A549 (cell line): Measurements from ENCODE around the gene ALB. TPM values are rescaled to one million over a fixed set of nuclear protein-coding genes. Genes with fewer than 3 reads are reported as not detected.

Source experiments
- ATAC-seq, 2 experiments: fragments of 200-7000 bp in 1 of 2; fragments of >200 bp in 1 of 2; cut with Nextera tagmentation in 1 of 2; cut with Tn5 transposase in 1 of 2; 3 replicates each; pipeline versions ENCODE4 v1.8.0 to v1.9.1; 2018 to 2020; ENCODE audit warnings: mild to moderate bottlenecking in 1 of 2, moderate library complexity in 1 of 2
- CTCF ChIA-PET: fragments of 300-600 bp; sonication (Branson Sonifier 250); formaldehyde crosslinking; extraction: SDS; loops from one replicate; lab custom pipeline; 2021; ENCODE audit warnings: antibody characterized with exemption, inconsistent platforms; lab: Yijun Ruan, JAX
- POLR2A ChIA-PET: fragments of 350-600 bp; formaldehyde crosslinking; extraction: SDS; loops from one replicate; lab custom pipeline; 2021; ENCODE audit warnings: antibody characterized with exemption, inconsistent platforms; lab: Yijun Ruan, JAX
- DNase-seq, 2 experiments: peaks; one replicate each; pipeline versions ENCODE4 v3.0.0 to v3.0.0-alpha.2; 2011 to 2016; ENCODE audit warnings: low read depth in 1 of 2, low spot score in 1 of 2
- FAIRE-seq: peaks from 2 replicates; lab custom pipeline; 2011; peaks lifted over from hg19 to GRCh38; lab: Jason Lieb, UNC
- H3K27ac ChIP-seq, 2 experiments: fragments of >200 bp; sonication (Bioruptor Twin); formaldehyde crosslinking; 3 replicates each; pipeline ENCODE4 v1.5.1; 2016 to 2017
- H3K4me1 ChIP-seq: fragments of >200 bp; sonication (Bioruptor Twin); formaldehyde crosslinking; 3 replicates; pipeline ENCODE4 v1.6.1; 2016
- H3K4me2 ChIP-seq: fragments of >200 bp; sonication (Bioruptor Twin); formaldehyde crosslinking; 3 replicates; pipeline ENCODE4 v1.6.1; 2016
- H3K4me3 ChIP-seq: fragments of >200 bp; sonication (Bioruptor Twin); formaldehyde crosslinking; 3 replicates; pipeline ENCODE4 v1.5.1; 2016
- H3K9me3 ChIP-seq: fragments of >200 bp; sonication (Bioruptor Twin); formaldehyde crosslinking; 3 replicates; pipeline ENCODE4 v1.6.1; 2016
- CBX8 ChIP-seq: fragments of 200-600 bp; sonication (generic); IDR thresholded peaks from 2 replicates; pipeline ENCODE4 v1.6.1; 2016
- CHD2 ChIP-seq: fragments of 150-350 bp; IDR thresholded peaks from 2 replicates; pipeline ENCODE4 v1.6.1; 2014; ENCODE audit warnings: low read length; ENCODE audit not compliant: partially characterized antibody
- CHD4 ChIP-seq: fragments of 200-600 bp; sonication (generic); IDR thresholded peaks from 2 replicates; pipeline ENCODE4 v1.6.1; 2016; ENCODE audit warnings: antibody characterized with exemption, mild to moderate bottlenecking, borderline replicate concordance
- EHF ChIP-seq: fragments of 250-450 bp; sonication (Bioruptor Pico); IDR thresholded peaks from 2 replicates; pipeline ENCODE4 v1.5.0; 2020; ENCODE audit warnings: mild to moderate bottlenecking
- EP300 ChIP-seq, 2 experiments: fragments of >200 bp; sonication (Bioruptor Twin); formaldehyde crosslinking; IDR thresholded peaks; 2 replicates in 1 of 2; 3 replicates in 1 of 2; pipeline ENCODE4 v1.6.1; 2016 to 2017
- FOXS1 ChIP-seq: fragments of 250-450 bp; sonication (Bioruptor Pico); IDR thresholded peaks from 2 replicates; pipeline ENCODE4 v1.5.0; 2020; ENCODE audit warnings: mild to moderate bottlenecking, moderate library complexity
- GATA3 ChIP-seq: IDR thresholded peaks from 2 replicates; pipeline ENCODE4 v1.6.1; 2012; ENCODE audit warnings: borderline replicate concordance
- HOXA7 ChIP-seq: fragments of 250-450 bp; sonication (Bioruptor Pico); IDR thresholded peaks from 2 replicates; pipeline ENCODE4 v1.5.0; 2020; ENCODE audit warnings: mild to moderate bottlenecking, moderate library complexity
- MAFK ChIP-seq: fragments of 450-650 bp; IDR thresholded peaks from 2 replicates; pipeline ENCODE4 v1.6.1; 2014; ENCODE audit not compliant: partially characterized antibody
- NFE2L2 ChIP-seq: fragments of 150-350 bp; conservative IDR thresholded peaks from 2 replicates; pipeline ENCODE4 v1.6.1; 2014; ENCODE audit warnings: low read length
- NPAS2 ChIP-seq: fragments of 250-450 bp; sonication (Bioruptor Pico); IDR thresholded peaks from 2 replicates; pipeline ENCODE4 v1.8.0; 2022; ENCODE audit warnings: mild to moderate bottlenecking, moderate library complexity, borderline replicate concordance
- NR3C1 ChIP-seq: fragments of >200 bp; sonication (Bioruptor Twin); formaldehyde crosslinking; IDR thresholded peaks from 3 replicates; pipeline ENCODE4 v1.6.1; 2017
- RARB ChIP-seq: fragments of 250-450 bp; sonication (Bioruptor Pico); IDR thresholded peaks from 2 replicates; pipeline ENCODE4 v1.8.0; 2021; ENCODE audit warnings: mild to moderate bottlenecking, moderate library complexity
- RCOR1 ChIP-seq: fragments of 150-350 bp; IDR thresholded peaks from 2 replicates; pipeline ENCODE4 v1.6.1; 2014; ENCODE audit warnings: antibody characterized with exemption, low read length, low read depth
- RNF2 ChIP-seq: fragments of 200-600 bp; sonication (generic); IDR thresholded peaks from 2 replicates; pipeline ENCODE4 v1.6.1; 2016; ENCODE audit warnings: low read depth, mild to moderate bottlenecking, antibody characterized with exemption, moderate library complexity, borderline replicate concordance
- ZC3H11A ChIP-seq: fragments of 450-650 bp; IDR thresholded peaks from 2 replicates; pipeline ENCODE4 v1.6.1; 2014; ENCODE audit warnings: antibody characterized with exemption, mild to moderate bottlenecking
- ZSCAN20 ChIP-seq: fragments of 250-450 bp; sonication (Bioruptor Pico); IDR thresholded peaks from 2 replicates; pipeline ENCODE4 v1.8.0; 2022; ENCODE audit warnings: mild to moderate bottlenecking, moderate library complexity
- WGBS: methylation state at CpG from one replicate; pipeline ENCODE4 v1.1.6; 2017; ENCODE audit errors: missing lambda C conversion rate; 5-methylcytosine and 5-hydroxymethylcytosine counted together
- polyA plus RNA-seq, 4 experiments: library from polyadenylated mRNA; depleted of rRNA in 3 of 4; stranded (reverse); fragments of >200 nt; fragmentation: RNase III in 1 of 4; extraction: RNeasy Plus Mini Kit Qiagen cat#74134 plus additional on column Dnase treatment in 1 of 4; gene quantifications; 2 replicates in 3 of 4; 3 replicates in 1 of 4; pipeline ENCODE4 v1.2.3, GENCODE V29; 2011 to 2017
- TF ChIP-seq, protein P1 (sequence below): fragments of 250-450 bp; sonication (Bioruptor Pico); IDR thresholded peaks from 2 replicates; pipeline ENCODE4 v1.5.0; 2020; ENCODE audit warnings: low read depth, mild to moderate bottlenecking, moderate library complexity
- TF ChIP-seq, protein P2 (sequence below): fragments of 200-600 bp; sonication (generic); IDR thresholded peaks from 2 replicates; pipeline ENCODE4 v1.6.1; 2016; ENCODE audit warnings: antibody characterized with exemption, mild to moderate bottlenecking, moderate library complexity

Gene ALB
- polyA plus RNA-seq, 2 of the 4 experiments (the other 2 are of a cell fraction): 0.10 to 0.25 TPM

DNA sequence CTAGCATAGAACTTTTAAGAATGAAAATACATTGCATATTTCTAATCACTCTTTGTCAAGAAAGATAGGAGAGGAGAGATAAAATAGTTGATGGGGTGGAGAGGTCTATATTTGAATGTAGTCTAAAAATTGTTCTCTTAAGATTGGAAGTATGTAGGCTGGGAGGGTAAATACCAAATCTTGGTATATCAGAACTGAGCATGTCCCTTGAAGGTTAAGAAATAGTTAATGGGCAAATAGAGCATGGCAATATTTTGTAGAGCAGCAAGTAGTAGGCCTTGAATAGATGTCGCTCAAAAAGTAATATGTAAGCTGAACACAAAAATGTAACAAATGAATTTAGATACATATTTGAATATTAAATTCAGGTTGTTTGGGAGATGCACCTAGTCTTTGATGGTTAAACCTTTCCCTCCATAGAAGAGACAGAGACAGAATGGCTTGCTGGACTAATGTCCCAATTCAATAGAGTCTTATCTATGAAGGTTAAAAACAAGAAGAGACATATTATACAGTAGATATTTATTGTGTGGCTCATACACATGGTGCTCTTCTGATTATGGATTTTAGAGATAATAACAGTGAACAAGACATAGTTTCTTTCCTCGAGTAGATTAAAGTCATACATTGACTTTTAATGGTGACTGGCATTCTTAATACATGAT is 12.5 kb downstream of the ALB start:
- H3K4me1 ChIP-seq: no peaks in the 10 kb centered on the region
- CTCF ChIA-PET: interaction anchor here (1.4 kb wide), 1 partner anchor 10 kb away, joined by 4 read pairs; no protein-coding TSS in a partner anchor
- no peak overlapping the region for H3K4me3 ChIP-seq
- 27% methylated on average over 2 of the region's 2 CpGs for WGBS
- H3K27ac ChIP-seq: no peak overlapping the region
- FAIRE-seq (no peak), ATAC-seq (no peak), DNase-seq (no peak)
- no peaks in the 10 kb centered on the region for H3K9me3 ChIP-seq
- H3K4me2 ChIP-seq: no peak overlapping the region
- no peak for TF ChIP-seq FOXS1
- no peak for TF ChIP-seq NFE2L2
- TF ChIP-seq ZC3H11A: no peak
- no peak for TF ChIP-seq GATA3
- POLR2A ChIA-PET: no interaction called here

DNA sequence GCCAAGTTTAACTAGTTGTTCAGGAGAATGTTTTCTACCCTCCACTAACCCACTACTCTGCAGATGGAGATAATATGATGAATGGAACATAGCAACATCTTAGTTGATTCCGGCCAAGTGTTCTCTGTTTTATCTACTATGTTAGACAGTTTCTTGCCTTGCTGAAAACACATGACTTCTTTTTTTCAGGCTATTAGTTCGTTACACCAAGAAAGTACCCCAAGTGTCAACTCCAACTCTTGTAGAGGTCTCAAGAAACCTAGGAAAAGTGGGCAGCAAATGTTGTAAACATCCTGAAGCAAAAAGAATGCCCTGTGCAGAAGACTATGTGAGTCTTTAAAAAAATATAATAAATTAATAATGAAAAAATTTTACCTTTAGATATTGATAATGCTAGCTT is 13.3 kb downstream of the ALB start:
- no peak for TF ChIP-seq ZSCAN20
- TF ChIP-seq CBX8: no peak
- TF ChIP-seq NPAS2: no peak
- TF ChIP-seq EP300 (IDR thresholded peaks at IDR 0.05): no peak
- TF ChIP-seq NR3C1: no peak
- no peak for TF ChIP-seq MAFK
- no peak for TF ChIP-seq CHD4
- TF ChIP-seq RNF2: no peak
- no peak for TF ChIP-seq EHF (CRISPR knock-in tag)
- TF ChIP-seq, protein P1, sequence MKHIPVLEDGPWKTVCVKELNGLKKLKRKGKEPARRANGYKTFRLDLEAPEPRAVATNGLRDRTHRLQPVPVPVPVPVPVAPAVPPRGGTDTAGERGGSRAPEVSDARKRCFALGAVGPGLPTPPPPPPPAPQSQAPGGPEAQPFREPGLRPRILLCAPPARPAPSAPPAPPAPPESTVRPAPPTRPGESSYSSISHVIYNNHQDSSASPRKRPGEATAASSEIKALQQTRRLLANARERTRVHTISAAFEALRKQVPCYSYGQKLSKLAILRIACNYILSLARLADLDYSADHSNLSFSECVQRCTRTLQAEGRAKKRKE (CRISPR knock-in tag): no peak
- TF ChIP-seq HOXA7: no peak
- TF ChIP-seq, all 56 proteins: peak for 0
- Histone ChIP-seq H3K4me3 (no peak overlapping the region), H3K4me2 (no peak overlapping the region), H3K27ac (no peak overlapping the region), H3K4me1 (no peaks in the 10 kb centered on the region), H3K9me3 (no peaks in the 10 kb centered on the region)
- no peak for FAIRE-seq
- ATAC-seq: no peak
- WGBS: 42% methylated on average over 2 of the region's 2 CpGs
- DNase-seq: no peak
- ChIA-PET POLR2A (no interaction called here), CTCF (interaction anchor here (1.4 kb wide), 1 partner anchor 9 kb away, joined by 4 read pairs; no protein-coding TSS in a partner anchor)

DNA sequence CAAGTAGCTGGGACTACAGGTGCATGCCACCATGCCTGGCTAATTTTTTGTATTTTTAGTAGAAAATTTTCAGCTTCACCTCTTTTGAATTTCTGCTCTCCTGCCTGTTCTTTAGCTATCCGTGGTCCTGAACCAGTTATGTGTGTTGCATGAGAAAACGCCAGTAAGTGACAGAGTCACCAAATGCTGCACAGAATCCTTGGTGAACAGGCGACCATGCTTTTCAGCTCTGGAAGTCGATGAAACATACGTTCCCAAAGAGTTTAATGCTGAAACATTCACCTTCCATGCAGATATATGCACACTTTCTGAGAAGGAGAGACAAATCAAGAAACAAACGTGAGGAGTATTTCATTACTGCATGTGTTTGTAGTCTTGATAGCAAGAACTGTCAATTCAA is 13.9 kb downstream of the ALB start:
- 31% methylated on average over 6 of the region's 6 CpGs for WGBS
- POLR2A ChIA-PET: interaction anchor here (1.0 kb wide), 1 partner anchor 7 kb away, joined by 3 read pairs; no protein-coding TSS in a partner anchor
- Histone ChIP-seq H3K9me3 (no peaks in the 10 kb centered on the region), H3K4me1 (no peaks in the 10 kb centered on the region), H3K4me3 (no peak overlapping the region), H3K4me2 (no peak overlapping the region), H3K27ac (no peak overlapping the region)
- CTCF ChIA-PET: interaction anchor here (0.9 to 1.4 kb wide), 2 partner anchors 9 to 77 kb away, joined by 3 to 4 read pairs; no protein-coding TSS in a partner anchor
- FAIRE-seq (no peak), DNase-seq (no peak), ATAC-seq (no peak)
- TF ChIP-seq CHD2 (no peak), RCOR1 (no peak), RARB (CRISPR knock-in tag) (no peak)
- TF ChIP-seq, protein P2, sequence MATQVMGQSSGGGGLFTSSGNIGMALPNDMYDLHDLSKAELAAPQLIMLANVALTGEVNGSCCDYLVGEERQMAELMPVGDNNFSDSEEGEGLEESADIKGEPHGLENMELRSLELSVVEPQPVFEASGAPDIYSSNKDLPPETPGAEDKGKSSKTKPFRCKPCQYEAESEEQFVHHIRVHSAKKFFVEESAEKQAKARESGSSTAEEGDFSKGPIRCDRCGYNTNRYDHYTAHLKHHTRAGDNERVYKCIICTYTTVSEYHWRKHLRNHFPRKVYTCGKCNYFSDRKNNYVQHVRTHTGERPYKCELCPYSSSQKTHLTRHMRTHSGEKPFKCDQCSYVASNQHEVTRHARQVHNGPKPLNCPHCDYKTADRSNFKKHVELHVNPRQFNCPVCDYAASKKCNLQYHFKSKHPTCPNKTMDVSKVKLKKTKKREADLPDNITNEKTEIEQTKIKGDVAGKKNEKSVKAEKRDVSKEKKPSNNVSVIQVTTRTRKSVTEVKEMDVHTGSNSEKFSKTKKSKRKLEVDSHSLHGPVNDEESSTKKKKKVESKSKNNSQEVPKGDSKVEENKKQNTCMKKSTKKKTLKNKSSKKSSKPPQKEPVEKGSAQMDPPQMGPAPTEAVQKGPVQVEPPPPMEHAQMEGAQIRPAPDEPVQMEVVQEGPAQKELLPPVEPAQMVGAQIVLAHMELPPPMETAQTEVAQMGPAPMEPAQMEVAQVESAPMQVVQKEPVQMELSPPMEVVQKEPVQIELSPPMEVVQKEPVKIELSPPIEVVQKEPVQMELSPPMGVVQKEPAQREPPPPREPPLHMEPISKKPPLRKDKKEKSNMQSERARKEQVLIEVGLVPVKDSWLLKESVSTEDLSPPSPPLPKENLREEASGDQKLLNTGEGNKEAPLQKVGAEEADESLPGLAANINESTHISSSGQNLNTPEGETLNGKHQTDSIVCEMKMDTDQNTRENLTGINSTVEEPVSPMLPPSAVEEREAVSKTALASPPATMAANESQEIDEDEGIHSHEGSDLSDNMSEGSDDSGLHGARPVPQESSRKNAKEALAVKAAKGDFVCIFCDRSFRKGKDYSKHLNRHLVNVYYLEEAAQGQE: peak; percentile 78; the same call in 1 of the 2 replicates
